ENCODE results near the gene PPIL1.

Gene PPIL1

GRCh38 chr6:36834576-36835341, 39.8 kb downstream of the PPIL1 start:
- no peak for DNase-seq

DNA sequence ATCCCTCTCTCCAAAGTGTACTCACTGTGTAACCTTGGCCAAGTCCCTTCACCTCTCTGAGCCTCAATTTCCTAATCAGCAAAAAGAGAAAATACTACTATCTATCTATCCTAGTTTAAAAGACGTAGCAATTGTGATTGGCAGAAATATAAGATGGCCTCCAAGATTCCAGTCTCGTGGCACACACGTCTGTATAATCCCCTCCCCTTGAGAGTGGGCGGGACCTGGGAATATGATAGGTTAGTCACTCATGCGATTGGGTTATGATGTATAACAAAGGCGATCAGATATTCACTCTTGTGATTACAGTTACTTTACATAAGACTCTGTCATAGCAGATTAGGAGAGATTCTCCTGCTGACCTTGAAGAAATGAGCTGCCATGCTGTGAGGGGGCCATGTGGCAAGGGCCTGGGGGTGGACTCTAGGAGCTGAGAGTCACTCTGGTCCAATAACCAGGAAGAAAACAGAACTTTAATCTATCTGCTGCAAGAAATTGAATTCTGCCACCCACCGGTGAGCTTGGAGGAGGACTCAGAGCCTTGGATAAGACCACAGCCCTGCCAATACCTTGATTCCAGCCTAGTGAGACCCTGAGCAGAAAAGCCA, 41.3 kb downstream of the PPIL1 start:
- DNase-seq, result no peak

- DNase-seq, result no peak
Observed at GRCh38 chr6:36832313-36832712, 42.3 kb downstream of the PPIL1 start.

GRCh38 chr6:36830577-36830976, 44.0 kb downstream of the PPIL1 start:
- DNase-seq, result no peak

- no peak for DNase-seq
Observed at GRCh38 chr6:36829919-36830544, 44.6 kb downstream of the PPIL1 start.

- DNase-seq, result no peak
Observed at GRCh38 chr6:36827261-36828079, 47.1 kb downstream of the PPIL1 start.

GRCh38 chr6:36826520-36827227, 47.9 kb downstream of the PPIL1 start:
- DNase-seq, result no peak

- no peak for DNase-seq
Observed at GRCh38 chr6:36825994-36826393, 48.6 kb downstream of the PPIL1 start.

GRCh38 chr6:36825452-36825851, 49.2 kb downstream of the PPIL1 start:
- no peak for DNase-seq

GRCh38 chr6:36824253-36824652, 50.4 kb downstream of the PPIL1 start:
- no peak for DNase-seq

GRCh38 chr6:36823421-36824096, 51.0 kb downstream of the PPIL1 start:
- no peak for DNase-seq

- DNase-seq, result no peak
Observed at GRCh38 chr6:36822506-36823269, 51.9 kb downstream of the PPIL1 start.

DNA sequence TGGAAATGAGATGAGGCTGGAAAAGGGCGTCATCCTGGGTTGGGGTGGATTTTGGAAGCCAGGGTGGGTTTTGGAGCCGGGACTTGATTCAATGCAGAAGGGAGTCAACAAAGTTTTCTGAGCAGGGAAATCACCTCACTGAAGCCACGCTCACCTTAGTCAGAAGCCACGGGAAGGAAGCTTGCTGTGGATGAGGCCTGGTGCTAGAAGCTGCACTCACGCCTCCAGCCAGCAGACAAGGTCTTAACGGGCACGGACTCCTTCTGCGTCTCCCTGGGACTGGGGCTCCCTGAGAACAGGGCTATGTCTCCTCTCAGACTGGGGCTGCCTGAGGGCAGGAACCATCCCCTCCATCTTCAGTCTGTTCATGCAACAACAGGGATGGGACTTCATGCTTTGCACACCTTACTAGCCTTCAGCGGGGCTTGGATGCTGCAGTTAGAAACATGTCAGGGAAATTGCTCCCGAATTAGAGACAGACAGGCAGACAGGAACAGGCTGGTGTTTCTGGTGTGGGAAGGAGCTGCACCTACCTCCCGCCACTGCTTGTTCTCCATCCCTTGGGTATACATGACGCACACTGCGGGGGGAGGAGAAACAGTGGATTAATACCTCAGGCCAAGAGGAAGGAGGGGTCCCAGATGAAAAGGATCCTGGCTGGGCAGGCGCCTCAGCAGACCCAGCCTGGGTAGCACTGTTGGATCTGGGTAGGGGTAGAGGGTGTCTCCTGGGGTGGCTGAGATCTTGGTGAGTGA, 52.8 kb downstream of the PPIL1 start:
- no peak for DNase-seq

GRCh38 chr6:36820700-36821580, 53.7 kb downstream of the PPIL1 start:
- DNase-seq, result no peak

GRCh38 chr6:36818756-36819155, 55.8 kb downstream of the PPIL1 start:
- no peak for DNase-seq

DNA sequence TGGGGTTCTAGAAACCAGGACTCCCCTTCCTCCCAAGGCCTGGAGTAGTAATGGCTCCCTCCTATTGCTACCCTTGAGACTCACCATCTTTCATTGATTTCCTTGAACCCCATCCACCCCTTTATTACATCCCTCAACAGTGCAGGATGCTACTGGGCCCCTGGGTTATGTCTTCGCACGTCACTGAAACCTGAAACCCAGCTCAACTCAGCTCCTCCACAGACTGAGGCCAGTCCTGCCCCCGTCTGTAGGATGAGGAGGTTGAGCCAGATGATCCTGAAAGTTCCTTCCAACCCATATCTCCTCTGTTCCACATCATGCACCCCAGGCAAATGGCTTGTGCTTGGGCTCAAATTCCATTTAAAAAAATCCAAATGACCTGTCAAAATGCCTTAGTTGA, 56.8 kb downstream of the PPIL1 start:
- DNase-seq, result no peak

DNA sequence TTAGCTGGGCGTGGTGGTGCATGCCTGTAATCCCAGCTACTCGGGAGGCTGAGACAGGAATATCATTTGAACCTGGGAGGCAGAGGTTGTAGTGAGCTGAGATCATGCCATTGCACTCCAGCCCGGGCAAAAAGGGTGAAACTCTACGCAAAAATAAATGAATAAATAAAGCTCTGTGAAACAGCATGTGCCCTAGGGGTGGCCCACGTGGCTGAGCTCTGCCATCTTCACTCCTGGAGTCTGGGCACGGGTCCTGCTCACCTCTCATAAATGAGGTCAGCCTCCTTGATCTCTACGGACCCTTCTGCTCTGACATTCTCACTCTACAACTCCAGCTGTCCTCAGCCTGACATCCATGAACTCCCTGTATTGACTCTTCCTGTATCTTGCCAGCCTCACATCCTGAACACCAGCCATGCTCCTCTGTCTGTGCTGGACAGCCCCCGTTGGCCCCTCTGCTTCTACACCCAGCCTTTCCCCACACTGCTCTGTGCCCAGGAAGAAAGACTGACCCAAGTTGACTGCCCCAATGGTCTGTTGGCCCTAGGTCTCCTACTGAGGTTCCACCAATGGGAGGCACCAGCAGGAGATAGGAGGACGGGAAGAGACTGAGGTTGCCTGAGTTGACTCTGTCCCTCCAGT, 57.3 kb downstream of the PPIL1 start:
- no peak for DNase-seq

DNA sequence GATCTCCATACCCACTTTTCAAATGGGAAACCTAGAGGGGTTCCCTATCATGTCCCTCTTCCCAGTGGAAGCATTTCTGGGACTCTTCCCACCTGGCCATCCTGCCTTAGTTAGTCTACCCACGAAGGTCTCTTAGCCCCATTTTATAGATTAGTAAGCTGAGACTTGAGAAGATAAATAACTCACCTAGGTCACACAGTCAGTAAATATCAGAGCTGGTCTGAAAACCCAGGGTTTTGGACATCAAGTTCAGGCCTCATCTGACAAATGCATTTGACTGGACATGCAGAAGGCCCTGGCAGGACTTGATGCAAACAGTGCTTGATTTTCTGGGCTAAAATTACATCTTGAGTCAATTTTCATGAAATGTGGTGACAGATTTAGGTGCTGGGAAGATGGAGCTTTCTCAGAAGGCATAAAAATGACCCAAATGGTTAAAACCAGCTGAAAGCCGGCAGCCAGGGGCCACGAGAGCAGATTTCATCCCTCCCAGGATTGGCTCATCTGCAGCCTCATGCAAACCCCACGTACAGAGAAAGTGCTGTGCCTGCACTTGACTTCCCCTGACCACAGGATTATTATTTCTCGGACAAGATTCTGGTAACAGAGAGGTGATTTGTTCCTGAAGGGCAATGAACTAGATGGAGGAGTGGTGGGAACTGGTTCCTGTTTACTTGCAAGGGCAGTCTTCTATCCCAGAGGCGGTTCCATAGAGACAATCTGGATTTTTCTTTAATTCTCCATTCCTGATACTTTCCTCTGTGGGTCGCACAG, 58.5 kb downstream of the PPIL1 start:
- DNase-seq, result no peak

Measured in SHP77 treated with DMSO at 0.1 percent for 48 hours (cell line).